Stimulated activated CD4-positive, alpha-beta T cell treated with anti-CD3 and anti-CD28 coated beads, Interleukin-2, amount 100 ng/mL, for 4 hours (primary cell): ENCODE measurements around the gene ACOXL.
"Not testable (repeated sequence)": the region's sequence is repeated elsewhere in the genome, so short reads cannot be mapped to it uniquely, and the experiment has no call there.

Experiments
- DNase-seq: peaks from one replicate; pipeline ENCODE4 v3.0.0-alpha.2; 2020; ENCODE audit warnings: low read depth

The ACOXL gene

DNA sequence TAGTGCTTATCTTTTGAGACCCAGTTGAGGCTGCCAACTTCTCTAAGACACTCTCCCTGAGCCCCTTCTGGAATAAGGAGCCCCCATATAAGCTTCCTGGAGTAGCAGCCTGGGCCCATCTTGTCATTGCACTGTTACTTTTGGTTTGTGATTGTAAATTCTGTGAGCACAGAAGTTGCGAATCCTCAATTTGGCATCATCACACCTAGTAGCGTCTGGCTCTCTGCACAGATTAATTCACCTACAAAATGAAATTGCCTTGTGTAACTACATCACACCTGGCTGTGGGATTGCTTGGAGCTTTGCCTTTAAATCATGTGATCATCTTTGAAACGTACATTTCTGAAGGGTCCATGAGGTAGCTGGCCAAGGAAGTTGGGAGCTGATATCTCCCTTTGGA, 195.2 kb downstream of the ACOXL start:
- DNase-seq: no peak

DNA sequence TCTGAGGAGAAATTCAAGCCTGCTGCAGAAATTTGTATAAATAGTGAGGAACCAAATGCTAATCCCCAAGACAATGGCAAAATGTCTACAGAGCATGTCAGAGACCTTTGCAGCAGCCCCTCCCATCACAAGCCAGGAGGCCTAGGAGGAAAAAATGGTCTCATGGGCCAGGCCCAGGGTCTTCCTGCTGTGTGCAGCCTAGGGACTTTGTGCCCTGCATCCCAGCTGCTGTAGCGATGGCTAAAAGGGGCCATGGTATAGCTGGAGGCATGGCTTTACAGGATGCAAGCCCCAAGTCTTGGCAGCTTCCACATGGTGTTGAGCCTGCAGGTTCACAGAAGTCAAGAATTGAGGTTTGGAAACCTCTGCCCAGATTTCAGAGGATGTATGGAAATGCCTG, 197.2 kb downstream of the ACOXL start:
- no peak for DNase-seq

- no peak for DNase-seq
Observed at GRCh38 chr2:110931648-110932047, 199.3 kb downstream of the ACOXL start.

- DNase-seq: no peak
Observed at GRCh38 chr2:110933420-110933819, 201.0 kb downstream of the ACOXL start.

DNA sequence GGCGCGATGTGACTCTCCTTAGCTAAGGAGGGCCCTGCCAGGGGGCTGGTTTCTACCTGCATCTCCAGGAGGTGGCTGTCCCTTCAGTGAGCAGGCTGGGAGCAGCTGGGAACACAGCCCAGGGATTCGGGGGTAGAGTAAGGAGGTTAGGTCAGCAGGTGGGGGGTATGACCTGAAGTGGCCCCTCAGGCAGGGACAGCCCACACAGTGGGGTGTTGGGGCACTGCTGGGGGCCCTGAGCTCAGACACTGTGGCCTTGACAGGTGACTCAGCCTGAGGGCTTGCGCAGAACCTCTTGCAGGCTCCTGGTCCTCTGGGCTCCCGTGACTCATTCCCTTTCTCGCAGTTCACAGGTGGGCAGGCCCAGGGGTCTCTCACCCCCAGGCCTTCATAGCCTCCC, 202.6 kb downstream of the ACOXL start:
- DNase-seq: no peak

DNA sequence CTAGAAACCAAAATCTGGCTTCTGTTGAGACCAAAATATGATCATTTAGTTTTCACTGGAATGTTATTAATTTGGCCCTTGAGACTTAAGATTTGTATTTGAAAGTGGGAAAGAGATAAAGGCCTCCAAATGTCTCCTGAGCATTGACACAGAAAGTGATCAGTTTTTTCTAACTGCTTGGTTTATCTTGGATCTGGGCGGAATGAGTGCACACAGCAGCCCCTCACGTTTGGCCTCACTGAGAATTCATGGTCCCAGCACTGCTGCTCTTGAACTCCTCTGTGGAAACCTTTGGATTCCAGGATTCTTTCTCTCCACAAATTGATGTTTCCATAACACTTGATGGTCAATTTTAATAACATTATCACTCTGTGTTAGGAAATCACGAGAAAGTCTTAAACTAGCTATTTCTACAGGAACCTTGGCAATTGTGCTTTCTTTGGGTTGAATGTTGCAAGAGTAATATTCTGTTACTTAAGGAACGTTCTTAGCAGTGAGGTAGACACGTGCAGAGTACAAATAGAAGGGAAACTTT, 208.1 kb downstream of the ACOXL start:
- DNase-seq: no peak

DNA sequence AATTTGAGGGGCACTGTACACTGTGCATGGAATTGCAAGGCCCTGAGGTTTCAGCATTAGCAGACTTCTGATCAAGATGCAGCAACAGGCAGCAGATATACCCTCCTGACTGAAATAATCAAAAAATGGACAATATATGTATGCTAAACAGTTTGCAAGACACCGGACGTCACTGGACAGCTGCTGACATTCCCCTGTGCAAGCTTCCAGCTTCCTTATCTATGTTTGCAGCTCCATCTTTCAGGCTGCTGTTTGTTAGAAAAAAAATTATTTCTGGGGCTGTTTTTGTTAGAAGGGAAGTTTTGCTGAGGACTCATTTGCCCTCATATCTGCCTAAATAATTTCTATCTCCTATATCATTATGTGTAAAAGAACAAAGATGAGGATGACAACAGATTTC, 208.9 kb downstream of the ACOXL start:
- DNase-seq: no peak

DNA sequence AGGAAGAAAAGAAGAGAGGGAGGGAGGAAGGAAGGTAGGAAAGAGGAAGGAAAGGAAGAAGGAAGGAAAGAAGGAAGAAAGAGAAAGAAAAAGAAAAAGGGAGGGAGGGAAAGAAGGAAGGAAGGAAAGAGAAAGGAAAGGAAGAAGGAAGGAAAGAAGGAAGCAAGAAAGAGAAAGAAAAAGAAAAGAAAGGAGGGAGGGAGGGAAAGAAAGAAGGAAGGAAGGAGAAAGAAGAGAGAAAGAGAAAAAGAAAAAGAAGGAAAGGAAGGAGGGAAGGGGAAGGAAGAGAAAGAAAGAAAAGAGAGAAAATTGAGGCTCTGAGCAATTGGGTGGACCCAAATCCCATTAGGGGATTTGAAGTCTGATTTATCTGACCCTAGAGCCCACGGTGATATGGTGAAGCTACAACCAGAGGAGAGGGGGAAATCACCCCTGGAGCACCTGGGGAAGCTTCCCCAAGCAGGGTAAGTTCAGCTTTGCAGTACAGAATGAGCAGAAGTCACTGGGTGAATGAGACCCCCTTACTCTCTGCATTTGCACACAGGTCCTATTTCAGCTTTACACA, 210.8 kb downstream of the ACOXL start:
- DNase-seq: no peak

DNA sequence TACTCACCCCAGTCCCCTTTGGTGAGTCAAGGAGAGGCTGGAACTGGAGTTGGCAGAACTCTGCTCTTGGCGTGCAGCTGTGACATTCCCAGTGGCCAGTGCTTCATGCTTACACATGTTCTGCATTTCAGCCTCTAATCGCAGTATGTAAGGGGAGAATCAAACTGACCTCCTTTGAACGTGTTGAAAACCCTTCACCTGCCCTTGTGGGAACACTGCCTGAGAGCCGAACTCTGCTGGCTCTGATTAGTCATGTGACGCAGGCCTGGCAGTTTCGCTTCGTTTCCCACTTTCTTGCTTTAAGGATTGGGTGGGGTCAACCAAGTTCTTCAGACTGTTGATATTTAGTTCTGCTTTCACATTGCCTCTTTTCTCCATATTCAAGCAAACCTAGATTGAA, 214.5 kb downstream of the ACOXL start:
- DNase-seq: no peak

GRCh38 chr2:110948027-110948674, 215.8 kb downstream of the ACOXL start:
- no peak for DNase-seq

GRCh38 chr2:110950281-110950680, 217.9 kb downstream of the ACOXL start:
- no peak for DNase-seq

- DNase-seq: no peak
Observed at GRCh38 chr2:110955045-110955444, 222.7 kb downstream of the ACOXL start.

GRCh38 chr2:110955556-110955955, 223.2 kb downstream of the ACOXL start:
- no peak for DNase-seq

- DNase-seq: no peak
Observed at GRCh38 chr2:110957293-110957692, 224.9 kb downstream of the ACOXL start.

DNA sequence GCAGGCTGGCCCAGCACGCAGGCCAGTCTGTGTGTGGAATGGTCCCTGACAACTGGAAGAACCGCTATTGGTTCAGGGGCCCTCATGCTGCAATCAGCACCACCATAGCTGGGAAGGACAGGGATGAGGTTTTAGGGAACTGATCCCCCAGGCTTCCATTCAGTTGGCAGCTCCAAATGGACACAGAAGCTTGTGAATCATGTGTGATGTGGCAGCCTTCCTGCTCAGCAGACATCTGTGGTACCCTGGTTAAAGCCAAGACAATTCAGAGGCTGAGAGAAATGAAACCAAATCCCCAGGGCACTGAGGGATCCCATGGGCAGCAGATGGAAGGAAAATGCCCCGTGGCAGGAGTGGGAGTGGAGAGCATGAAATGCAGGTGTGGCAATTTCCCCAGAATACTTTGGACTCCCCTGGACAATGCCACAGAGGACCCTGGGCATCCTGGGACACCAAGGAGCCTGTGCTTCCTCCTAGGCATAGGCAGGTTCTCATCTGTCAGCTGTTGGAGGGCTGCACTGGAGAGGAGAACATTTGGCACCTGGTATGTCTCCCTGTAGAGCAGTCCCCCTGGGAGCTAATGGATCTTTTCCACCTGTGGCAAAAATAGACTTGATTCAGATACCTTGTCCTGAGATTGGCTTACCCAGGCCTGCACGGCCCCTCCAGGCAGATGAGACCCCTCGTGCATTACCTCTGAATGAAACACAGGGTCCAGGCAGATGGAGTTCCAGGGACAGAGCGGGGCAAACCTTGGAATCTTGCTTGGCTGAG, 226.2 kb downstream of the ACOXL start:
- DNase-seq: no peak

DNA sequence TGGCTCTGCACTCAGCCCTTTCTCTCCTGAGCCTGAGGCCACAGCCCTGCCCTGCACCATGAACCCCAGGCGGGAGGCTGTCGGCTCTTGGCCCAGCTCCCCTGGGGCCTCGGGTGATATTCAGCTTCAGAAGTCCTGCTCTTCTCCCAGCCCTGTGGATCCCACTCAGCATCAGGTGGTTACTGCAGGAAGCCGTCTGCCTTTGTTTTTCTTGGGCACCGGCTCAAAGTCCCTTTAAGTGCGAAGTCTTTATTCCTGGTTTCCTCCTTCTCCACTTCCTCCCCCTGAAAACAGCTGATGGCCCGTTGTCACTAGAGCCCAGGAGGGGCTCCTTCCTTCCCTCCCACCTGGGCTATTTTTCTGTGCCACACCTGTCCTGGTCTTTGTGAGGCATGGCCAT, 226.8 kb downstream of the ACOXL start:
- no peak for DNase-seq

- no peak for DNase-seq
Observed at GRCh38 chr2:110960281-110960680, 227.9 kb downstream of the ACOXL start.

DNA sequence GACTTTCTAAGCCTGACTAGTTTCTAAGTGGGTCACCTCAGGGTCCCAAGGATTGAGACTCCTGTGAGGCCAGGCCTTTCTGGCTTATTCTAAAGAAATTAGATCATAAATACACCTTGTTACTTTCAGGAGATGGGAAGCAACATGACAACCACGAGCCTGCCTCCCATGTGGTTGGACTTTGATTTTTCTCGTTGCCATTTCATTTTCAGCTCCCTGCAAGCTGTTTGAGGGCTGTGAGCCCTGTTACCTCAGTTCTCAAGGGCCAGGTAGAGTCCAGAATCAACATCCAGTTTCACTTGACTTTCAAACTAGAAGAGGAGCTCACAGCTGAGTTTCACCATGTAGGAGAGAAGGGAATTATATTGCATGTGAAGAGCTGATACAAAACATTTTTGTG, 228.6 kb downstream of the ACOXL start:
- no peak for DNase-seq

DNA sequence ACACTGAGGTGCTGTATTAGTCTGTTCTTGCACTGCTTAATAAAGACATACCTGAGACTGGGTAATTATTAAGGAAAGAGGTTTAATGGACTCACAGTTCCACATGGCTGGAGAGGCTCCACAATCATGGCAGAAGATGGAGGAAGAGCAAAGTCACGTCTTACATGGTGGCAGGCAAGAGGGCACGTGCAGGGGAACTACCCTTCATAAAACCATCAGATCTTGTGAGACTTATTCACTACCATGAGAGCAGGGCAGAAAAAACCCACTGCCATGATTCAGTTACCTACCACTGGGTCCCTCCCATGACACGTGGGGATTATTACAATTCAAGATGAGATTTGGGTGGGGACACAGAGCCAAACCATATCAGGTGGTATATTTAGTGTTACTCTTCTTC, 229.3 kb downstream of the ACOXL start:
- not testable (repeated sequence) for DNase-seq

DNA sequence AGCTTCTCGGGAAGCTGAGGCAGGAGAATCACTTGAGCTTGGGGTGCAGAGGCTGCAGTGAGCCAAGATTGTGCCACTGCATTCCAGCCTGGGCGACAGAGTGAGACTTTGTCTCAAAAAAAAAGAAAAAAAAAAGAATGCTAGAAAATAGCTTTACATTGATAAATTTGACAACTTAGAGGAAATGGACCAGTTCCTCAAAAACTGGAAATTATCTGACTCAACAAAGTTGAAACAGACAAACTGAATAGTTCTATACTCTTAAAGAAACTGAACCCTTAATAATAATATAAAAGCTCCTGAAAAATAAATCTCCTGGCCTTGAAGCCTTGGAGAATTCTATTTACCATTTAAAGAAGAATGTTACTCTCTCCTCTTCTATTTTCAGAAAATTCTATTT, 237.3 kb downstream of the ACOXL start:
- DNase-seq: no peak

- DNase-seq: no peak
Observed at GRCh38 chr2:110970201-110970600, 237.8 kb downstream of the ACOXL start.

GRCh38 chr2:110971811-110972210, 239.4 kb downstream of the ACOXL start:
- DNase-seq: no peak

GRCh38 chr2:110973262-110973661, 240.9 kb downstream of the ACOXL start:
- no peak for DNase-seq
